Fibroblast of peridontal ligament (primary cell): ENCODE measurements around the gene ZNF587B.
A peak's percentile ranks its signal among the peaks of the same experiment; 100 is the strongest.
"Not testable (repeated sequence)": the region's sequence is repeated elsewhere in the genome, so short reads cannot be mapped to it uniquely, and the experiment has no call there.

Experiments
- DNase-seq: peaks from one replicate; pipeline ENCODE4 v3.0.0-alpha.2; 2010; ENCODE audit errors: extremely low read depth

ZNF587B gene

GRCh38 chr19:57830071-57830602 is at the start of gene ZNF587B:
Gene ZNF587B, plus strand, starts transcription at chr19:57830299. Its CDS starts 230 bp downstream, at chr19:57830529.
- DNase-seq = peak; percentile 68

GRCh38 chr19:57786286-57786685 is 43.8 kb upstream of the ZNF587B start:
- no peak for DNase-seq

- DNase-seq = no peak
Observed at GRCh38 chr19:57786906-57787305, 43.2 kb upstream of the ZNF587B start.

GRCh38 chr19:57788114-57788692 is 41.9 kb upstream of the ZNF587B start:
- DNase-seq = no peak

- no peak for DNase-seq
Observed at GRCh38 chr19:57789288-57789687, 40.8 kb upstream of the ZNF587B start.

DNA sequence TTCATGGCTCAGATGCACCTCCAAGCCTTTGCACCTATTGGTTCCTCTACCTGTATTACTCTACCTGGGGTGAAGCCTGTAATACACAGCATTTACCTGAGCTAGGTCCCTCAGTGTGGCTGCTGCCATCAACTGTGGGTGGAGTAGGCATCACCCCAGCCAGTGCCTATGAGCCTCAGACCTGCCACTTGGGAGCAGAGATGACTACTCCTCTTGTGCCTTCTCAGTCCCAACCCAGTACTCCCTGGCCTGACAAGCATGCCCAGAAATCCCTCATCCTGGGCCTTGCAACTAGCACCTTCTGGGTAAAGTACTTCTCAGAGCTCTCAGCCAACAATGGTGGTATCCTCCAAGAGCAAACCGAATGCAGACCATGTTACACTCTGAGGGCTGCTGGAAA is 33.5 kb upstream of the ZNF587B start:
- not testable (repeated sequence) for DNase-seq

GRCh38 chr19:57800696-57801095 is 29.4 kb upstream of the ZNF587B start:
- DNase-seq = no peak

DNA sequence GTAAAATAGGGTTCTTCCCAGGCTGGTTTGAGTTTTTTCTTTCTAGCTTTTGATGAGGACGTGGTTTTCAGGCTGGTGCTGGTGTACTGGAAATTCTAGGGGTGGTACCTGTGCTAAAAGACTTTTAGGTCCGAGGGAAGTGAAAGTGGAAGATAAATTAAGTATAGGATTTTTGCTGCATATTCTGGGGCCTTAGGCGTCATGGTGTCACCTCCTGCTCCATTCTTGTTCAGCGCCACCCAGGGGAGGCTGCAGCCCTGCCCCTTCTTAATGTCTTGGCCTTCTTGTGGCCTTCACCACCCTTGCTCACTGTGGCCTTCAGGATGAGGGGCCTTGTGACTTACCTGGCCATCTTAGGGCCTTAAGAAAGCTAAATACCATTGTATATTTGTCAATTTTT is 27.8 kb upstream of the ZNF587B start:
- DNase-seq = no peak

DNA sequence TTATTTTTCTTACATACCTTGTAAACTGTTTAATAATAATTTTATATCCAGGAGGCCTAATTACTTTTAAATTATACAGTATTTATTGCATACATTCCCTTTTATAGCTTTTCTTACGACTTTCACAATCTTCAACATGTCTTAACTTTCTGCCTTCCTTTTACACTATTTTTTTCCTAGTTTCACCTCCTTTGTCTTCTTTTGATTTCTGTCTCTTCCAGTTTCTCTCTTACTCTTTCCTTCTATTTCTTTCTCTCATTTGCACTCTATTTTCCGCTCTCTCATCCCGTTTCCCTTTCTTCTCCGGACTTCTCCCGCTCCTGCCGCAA is 26.9 kb upstream of the ZNF587B start:
- DNase-seq = no peak

DNA sequence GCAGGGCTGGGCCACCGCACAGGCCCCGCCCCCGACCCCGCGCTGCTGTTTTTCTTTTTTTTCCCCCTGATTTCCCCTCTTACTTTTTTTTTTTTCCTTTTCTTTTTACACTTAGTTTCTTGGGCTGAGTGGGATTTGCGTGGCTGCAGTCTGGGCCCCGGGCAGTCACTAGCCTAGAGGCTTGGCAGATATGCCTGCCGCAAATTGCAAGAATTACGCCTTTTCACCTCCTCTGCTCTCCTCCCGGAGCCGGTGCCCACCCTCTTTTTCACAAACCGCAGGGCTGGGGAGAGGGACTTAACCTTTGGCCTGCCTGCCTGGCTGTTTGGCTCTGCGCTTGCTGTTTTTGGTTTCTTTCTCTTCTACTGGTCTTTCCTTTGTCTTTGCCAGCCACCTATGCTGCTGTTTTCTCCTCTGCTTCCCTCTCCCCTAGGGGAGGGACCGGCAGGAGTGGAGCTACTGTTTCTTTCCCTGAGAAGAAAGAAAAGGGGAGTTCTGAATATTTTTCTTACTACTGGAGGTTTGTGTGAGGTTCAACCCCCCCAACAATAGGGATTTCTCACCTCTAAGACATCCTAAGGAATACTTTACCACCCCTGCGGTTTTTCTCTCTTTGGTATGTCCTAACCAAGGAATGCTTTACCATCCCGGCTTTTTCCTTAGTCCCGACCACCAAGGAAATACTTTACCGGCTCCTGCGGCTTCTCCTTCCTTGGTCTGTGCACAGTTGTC is 26.3 kb upstream of the ZNF587B start:
- peak; percentile 72 for DNase-seq

DNA sequence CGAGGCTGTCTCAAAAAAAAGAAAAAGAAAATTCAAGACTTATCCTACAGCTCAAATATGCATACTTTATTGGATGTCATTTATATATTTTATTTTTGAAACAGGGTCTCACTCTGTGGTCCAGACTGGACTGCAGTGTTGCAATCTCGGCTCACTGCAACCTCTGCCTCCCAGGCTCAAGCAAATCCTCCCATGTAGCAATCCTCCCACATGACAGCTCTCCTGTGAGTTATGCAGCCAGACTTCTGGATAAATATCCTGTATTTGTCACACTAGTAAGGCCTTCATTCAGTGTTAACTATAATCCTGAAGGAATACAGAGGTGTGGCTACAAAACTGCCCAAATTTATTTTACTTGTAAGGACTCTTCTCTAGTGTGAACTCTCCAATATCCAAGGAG is 22.6 kb upstream of the ZNF587B start:
- no peak for DNase-seq

GRCh38 chr19:57810410-57811295 is 19.4 kb upstream of the ZNF587B start:
- DNase-seq = not testable (repeated sequence)

DNA sequence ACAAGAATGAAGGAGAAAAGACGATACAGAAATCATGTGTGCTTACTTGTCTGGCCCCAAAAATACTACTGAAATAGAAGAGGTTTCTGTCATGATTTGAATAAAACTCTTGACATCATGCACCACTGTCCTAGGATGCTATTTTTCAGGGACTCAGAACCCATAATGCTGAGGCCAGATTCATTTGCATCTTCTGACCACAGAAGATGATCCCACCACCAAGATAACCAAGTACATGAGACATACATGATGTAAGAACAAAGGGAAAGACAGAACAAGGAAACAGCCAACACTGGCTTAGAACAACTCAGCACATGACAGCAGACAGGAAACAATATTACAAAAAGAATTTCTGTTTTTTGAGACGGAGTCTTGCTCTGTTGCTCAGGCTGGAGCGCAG is 17.9 kb upstream of the ZNF587B start:
- DNase-seq = no peak

GRCh38 chr19:57812975-57813820 is 16.9 kb upstream of the ZNF587B start:
- DNase-seq = not testable (repeated sequence)

- DNase-seq = no peak
Observed at GRCh38 chr19:57813919-57814504, 16.1 kb upstream of the ZNF587B start.

GRCh38 chr19:57814505-57815246 is 15.4 kb upstream of the ZNF587B start, which contains the start of gene ZNF552:
Gene ZNF552, minus strand, starts transcription at chr19:57814913. Its CDS starts 170 bp downstream, at chr19:57814743.
- DNase-seq = peak; percentile 90

DNA sequence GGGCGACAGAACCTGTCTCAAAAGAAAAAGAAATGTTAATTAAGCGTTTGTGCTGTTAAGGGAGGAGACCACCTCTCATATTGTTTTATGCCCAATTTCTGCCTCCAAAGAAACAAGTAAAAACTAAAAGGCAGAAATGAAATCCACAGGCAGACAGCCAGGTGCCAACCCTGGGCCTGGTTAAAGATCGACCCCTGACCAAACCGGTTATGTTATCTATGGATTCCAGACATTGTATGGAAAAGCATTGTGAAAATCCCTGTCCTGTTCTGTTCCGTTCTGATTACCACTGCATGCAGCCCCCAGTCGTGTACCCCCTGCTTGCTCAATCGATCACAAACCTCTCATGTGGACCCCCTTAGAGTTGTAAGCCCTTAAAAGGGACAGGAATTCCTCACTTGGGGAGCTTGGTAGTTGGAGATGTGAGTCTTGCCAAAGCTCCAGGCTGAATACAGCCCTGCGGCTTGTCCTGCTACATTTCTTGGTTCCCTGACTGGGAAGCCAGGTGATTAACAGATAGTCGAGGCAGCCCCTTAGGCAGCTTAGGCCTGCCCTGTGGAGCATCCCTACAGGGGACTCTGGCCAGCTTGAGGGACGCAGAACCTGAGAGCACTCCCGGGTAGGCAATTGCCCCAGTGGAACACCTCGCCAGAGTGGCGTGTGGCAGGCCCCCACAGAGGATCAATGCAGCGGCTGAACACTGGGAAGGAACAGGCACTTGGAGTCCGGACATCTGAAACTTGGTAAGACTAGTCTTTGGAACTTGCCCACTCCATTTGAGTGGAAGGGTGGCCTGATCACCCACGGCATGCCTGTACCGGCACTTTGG is 14.6 kb upstream of the ZNF587B start:
- DNase-seq = no peak

DNA sequence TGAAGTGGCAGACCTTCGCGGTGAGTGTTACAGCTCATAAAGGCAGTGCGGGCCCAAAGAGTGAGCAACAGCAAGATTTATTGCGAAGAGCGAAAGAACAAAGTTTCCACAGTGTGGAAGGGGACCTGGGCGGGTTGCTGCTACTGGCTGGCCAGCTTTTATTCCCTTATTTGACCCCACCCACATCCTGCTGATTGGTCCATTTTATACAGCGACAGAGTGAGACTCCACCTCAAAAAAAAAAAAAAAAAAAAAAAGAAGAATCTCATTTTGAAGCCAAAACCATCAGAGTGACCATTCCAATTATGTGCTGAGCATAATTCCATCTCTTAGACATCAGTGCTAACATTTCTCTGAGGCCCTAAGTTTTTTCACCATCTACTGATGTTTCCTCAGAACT is 13.4 kb upstream of the ZNF587B start:
- DNase-seq = no peak

DNA sequence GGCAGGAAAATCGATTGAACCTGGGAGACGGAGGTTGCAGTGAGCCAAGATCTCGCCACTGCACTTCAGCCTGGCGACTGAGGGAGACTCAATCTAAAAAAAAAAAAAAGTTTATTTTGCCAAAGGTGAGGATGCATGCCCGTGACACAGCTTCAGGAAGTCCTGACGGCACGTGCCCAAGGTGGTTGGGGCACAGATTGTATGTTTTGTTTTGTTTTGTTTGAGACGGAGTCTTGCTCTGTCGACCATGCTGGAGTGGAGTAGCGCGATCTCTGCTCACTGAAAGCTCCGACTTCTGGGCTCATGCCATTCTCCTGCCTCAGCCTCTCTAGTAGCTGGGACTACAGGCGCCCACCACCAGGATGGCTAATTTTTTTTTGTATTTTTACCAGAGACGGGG is 12.1 kb upstream of the ZNF587B start:
- DNase-seq = no peak
